ENCODE results near the gene ENTPD7. TPM values are rescaled to one million over a fixed set of nuclear protein-coding genes. Genes with fewer than 3 reads are reported as not detected.

The ENTPD7 gene
- total and polyA plus RNA-seq, 9 of the 15 experiments (the other 6 are each of a cell fraction or from before 2014, with no cell fraction given) = 1.4 to 13.9 (median 8.5) TPM

DNA sequence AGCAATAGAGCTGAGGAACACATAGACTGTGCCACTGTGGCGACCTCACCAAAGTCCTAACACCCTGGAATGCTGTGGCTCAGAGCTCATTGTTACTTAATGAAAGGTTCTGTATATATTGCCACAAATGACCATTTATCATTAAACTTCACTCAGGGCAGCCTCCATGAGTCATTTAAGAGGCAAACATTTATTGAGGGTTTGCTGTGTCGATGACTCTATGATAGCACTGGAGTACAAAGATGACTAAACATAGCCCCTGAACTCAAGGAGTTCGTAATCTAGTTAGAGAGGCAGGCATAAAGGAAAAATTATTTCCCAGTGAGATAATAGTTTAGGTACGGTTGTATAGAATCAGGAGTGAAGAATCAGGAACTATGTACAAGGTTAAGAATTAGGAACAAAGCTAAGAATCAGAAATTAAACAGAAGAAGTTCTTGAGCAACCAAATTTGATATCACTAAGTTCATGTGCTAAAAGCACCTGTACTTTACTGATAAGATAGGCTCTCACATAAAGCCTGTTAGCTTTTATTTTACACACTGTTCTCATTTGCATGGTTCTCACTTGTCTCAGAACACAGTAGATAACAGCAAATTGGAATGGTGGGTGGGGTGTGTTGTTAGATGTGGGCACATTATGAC lies 7.9 kb downstream of the ENTPD7 start:
- WGBS (ENCODE audit: insufficient coverage, low coverage, missing lambda C conversion rate) = 13% methylated on average over 4 of the region's 4 CpGs
- intact Hi-C loops (cut with micrococcal nuclease) = no loop called here
- peak; percentile 74 for FAIRE-seq
- no TSS peak for BruUV-seq (replicated peaks)
- Histone ChIP-seq H3K9me1 (ENCODE audit: control insufficient read depth, insufficient read depth, low read length) (no peaks in the 10 kb centered on the region), H3K27me3 (ENCODE audit: control insufficient read depth in 2 of 2, insufficient read depth in 2 of 2, low read length in 2 of 2) (no peaks in the 10 kb centered on the region), H3K36me3 (ENCODE audit: control insufficient read depth, insufficient read depth, low read length) (0 out of 3 replicates have a peak, but pooled peaks cover 9% of the 10 kb centered on the region), H3K79me2 (ENCODE audit: control insufficient read depth, insufficient read depth, low read length) (no peaks in the 10 kb centered on the region), H3K9ac (ENCODE audit: insufficient read depth in 1 of 2, low read depth in 2 of 2, low read length in 2 of 2) (no peak overlapping the region), H3K4me3 (no peak overlapping the region), H3K4me1 (replicated peaks in 1 of 2; ENCODE audit: control insufficient read depth in 2 of 2, insufficient read depth in 2 of 2, low read length in 2 of 2) (peaks cover 0 to 9% of the 10 kb centered on the region in 2 experiments; a peak in 3 of 5 replicates), H3K27ac (ENCODE audit: extremely low read depth, low read depth, low read length) (peak overlapping the region; percentile 54; the same call in 2 of the 3 replicates), H4K20me1 (replicated peaks; ENCODE audit: control insufficient read depth, insufficient read depth, low read length) (no peaks in the 10 kb centered on the region), H2AFZ (ENCODE audit: low read depth, low read length) (no peak overlapping the region), H3K4me2 (ENCODE audit: insufficient read depth, low read length) (peak overlapping the region; percentile 22; the same call in 1 of the 2 replicates), H3K9me3 (replicated peaks; ENCODE audit: control insufficient read depth, insufficient read depth, low read depth, low read length) (no peaks in the 10 kb centered on the region)
- in situ Hi-C loops (cut with MboI) = no loop called here
- CTCF ChIA-PET (ENCODE audit: low intra/inter-chr PET ratio) = no interaction called here
- ATAC-seq = peak; percentile 86
- DNase-seq (ENCODE audit: extremely low read depth in 1 of 4, low spot score in 3 of 4) = peak; percentile 14 to 54 (median 30)
- POLR2A ChIA-PET = interaction anchor here (1.3 kb wide), 2 partner anchors 8 to 10 kb away, joined by 3 to 4 read pairs; partner anchors contain the start of gene ENTPD7
- TF ChIP-seq ZNF717 (CRISPR knock-in tag; IDR thresholded peaks at IDR 0.05) (no peak), JUND (IDR thresholded peaks at IDR 0.05; ENCODE audit: borderline replicate concordance, low read depth, low read length) (peak; percentile 70), JUND (tag; IDR thresholded peaks at IDR 0.05; ENCODE audit: borderline replicate concordance, low read depth, low read length) (peak; percentile 68; the same call in 2 of the 3 replicates), USF1 (CRISPR knock-in tag; IDR thresholded peaks at IDR 0.05) (no peak), MEF2D (tag; conservative IDR thresholded peaks at IDR 0.05; ENCODE audit: low read depth) (0 out of 2 replicates have a peak, but pooled peaks have one; percentile 15), ZNF146 (CRISPR knock-in tag; IDR thresholded peaks at IDR 0.05; ENCODE audit: unreplicated experiment) (no peak), STAT5A (IDR thresholded peaks at IDR 0.05; ENCODE audit: borderline replicate concordance, low read length) (peak; percentile 24; the same call in 1 of the 2 replicates), NCOR1 (IDR thresholded peaks at IDR 0.05) (peak; percentile 53; the same call in 1 of the 2 replicates), MTA2 (IDR thresholded peaks at IDR 0.05; ENCODE audit: low read depth) (peak; percentile 35; the same call in 1 of the 2 replicates), SMC3 (conservative IDR thresholded peaks at IDR 0.05; ENCODE audit: insufficient read depth, low read depth, low read length) (no peak)
- TF ChIP-seq, protein P1, sequence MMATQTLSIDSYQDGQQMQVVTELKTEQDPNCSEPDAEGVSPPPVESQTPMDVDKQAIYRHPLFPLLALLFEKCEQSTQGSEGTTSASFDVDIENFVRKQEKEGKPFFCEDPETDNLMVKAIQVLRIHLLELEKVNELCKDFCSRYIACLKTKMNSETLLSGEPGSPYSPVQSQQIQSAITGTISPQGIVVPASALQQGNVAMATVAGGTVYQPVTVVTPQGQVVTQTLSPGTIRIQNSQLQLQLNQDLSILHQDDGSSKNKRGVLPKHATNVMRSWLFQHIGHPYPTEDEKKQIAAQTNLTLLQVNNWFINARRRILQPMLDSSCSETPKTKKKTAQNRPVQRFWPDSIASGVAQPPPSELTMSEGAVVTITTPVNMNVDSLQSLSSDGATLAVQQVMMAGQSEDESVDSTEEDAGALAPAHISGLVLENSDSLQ (IDR thresholded peaks at IDR 0.05) = peak; percentile 54
- TF ChIP-seq, protein P2, sequence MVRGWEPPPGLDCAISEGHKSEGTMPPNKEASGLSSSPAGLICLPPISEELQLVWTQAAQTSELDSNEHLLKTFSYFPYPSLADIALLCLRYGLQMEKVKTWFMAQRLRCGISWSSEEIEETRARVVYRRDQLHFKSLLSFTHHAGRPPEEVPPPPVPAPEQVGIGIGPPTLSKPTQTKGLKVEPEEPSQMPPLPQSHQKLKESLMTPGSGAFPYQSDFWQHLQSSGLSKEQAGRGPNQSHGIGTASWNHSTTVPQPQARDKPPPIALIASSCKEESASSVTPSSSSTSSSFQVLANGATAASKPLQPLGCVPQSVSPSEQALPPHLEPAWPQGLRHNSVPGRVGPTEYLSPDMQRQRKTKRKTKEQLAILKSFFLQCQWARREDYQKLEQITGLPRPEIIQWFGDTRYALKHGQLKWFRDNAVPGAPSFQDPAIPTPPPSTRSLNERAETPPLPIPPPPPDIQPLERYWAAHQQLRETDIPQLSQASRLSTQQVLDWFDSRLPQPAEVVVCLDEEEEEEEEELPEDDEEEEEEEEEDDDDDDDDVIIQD (CRISPR knock-in tag; IDR thresholded peaks at IDR 0.05) = no peak
- TF ChIP-seq, protein P3, sequence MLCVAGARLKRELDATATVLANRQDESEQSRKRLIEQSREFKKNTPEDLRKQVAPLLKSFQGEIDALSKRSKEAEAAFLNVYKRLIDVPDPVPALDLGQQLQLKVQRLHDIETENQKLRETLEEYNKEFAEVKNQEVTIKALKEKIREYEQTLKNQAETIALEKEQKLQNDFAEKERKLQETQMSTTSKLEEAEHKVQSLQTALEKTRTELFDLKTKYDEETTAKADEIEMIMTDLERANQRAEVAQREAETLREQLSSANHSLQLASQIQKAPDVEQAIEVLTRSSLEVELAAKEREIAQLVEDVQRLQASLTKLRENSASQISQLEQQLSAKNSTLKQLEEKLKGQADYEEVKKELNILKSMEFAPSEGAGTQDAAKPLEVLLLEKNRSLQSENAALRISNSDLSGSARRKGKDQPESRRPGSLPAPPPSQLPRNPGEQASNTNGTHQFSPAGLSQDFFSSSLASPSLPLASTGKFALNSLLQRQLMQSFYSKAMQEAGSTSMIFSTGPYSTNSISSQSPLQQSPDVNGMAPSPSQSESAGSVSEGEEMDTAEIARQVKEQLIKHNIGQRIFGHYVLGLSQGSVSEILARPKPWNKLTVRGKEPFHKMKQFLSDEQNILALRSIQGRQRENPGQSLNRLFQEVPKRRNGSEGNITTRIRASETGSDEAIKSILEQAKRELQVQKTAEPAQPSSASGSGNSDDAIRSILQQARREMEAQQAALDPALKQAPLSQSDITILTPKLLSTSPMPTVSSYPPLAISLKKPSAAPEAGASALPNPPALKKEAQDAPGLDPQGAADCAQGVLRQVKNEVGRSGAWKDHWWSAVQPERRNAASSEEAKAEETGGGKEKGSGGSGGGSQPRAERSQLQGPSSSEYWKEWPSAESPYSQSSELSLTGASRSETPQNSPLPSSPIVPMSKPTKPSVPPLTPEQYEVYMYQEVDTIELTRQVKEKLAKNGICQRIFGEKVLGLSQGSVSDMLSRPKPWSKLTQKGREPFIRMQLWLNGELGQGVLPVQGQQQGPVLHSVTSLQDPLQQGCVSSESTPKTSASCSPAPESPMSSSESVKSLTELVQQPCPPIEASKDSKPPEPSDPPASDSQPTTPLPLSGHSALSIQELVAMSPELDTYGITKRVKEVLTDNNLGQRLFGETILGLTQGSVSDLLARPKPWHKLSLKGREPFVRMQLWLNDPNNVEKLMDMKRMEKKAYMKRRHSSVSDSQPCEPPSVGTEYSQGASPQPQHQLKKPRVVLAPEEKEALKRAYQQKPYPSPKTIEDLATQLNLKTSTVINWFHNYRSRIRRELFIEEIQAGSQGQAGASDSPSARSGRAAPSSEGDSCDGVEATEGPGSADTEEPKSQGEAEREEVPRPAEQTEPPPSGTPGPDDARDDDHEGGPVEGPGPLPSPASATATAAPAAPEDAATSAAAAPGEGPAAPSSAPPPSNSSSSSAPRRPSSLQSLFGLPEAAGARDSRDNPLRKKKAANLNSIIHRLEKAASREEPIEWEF (CRISPR knock-in tag; IDR thresholded peaks at IDR 0.05) = no peak
